ENCODE results near the gene FANCC.

- TF ChIP-seq CTCF (IDR thresholded peaks at IDR 0.05; ENCODE audit: insufficient read depth, low read depth, low read length) = no peak
- TF ChIP-seq EZH2 (IDR thresholded peaks at IDR 0.05; ENCODE audit: insufficient read depth, low read length) = no peak
Observed at GRCh38 chr9:95118596-95118995, 198.9 kb downstream of the FANCC start.
